ENCODE data around the gene TP53I11. TPM values are rescaled to one million over a fixed set of nuclear protein-coding genes. Genes with fewer than 3 reads are reported as not detected.

TP53I11 gene
- total RNA-seq, 1 experiment from 2014 or later = 46.9 TPM

DNA sequence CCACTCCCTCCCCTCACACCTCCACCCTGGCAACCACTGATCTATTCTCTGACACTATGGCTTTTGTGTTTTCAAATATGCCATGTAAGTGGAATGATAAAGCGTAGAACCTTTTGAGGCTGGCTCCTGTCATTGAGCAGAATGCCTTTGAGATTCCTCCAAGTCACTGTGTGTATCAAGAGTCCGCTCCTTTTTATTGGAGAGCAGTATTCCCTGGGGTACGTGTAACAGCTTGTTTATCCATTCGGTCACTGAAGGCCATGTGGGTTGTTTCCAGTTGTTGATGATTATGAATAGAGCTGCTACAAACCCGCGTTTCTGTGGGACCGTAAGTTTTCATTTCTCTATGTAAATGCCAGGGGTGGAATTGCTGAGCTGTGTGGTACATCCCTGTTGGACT is 10.3 kb downstream of the TP53I11 start:
- no peaks in the 10 kb centered on the region for H4K20me1 ChIP-seq (ENCODE audit: insufficient read depth)
- RAD21 ChIA-PET (ENCODE audit: low non-redundant PET in 1 of 2, low total read pairs in 2 of 2, uncharacterized antibody in 2 of 2, unreplicated experiment in 2 of 2) = no interaction called here

DNA sequence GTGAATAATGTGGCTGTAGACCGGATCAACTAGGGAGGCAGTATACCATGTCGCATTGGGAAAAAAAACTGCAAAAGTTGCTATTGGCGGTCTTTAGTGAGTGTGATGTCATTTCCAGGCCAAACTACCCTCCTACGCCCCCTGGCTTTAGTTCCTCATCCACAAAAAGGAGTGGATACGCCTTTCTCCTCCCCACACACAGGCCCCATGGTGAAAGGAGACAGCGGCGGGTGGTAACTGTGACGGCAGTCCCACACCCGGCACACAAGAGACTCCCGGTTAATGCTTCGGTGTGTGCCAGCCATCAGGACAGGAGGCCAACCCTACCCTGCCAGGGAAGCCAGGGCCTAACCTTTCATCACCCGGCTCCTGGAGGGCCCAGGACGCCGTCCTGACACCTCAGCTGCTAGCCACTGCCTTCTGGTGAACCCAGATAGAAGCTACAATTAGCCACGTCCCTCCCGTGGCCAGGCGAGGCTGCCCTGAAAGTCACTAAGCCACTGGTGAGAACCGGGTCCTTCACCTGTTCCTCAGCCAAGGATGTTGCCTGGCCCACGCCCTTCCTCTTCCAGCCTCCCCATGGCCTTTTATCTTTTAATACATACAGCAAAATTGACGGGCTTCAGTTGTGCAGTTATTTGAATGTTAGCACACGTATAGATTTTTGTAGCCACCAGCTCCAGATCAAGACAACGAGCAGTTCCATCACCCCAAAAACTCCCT is 10.8 kb downstream of the TP53I11 start:
- ATAC-seq (peak; percentile 28; the same call in 1 of the 2 replicates), DNase-seq (ENCODE audit: low read depth, low spot score) (no peak)
- no peak overlapping the region for H3K9ac ChIP-seq (ENCODE audit: low read length)
- no peaks in the 10 kb centered on the region for H4K20me1 ChIP-seq (ENCODE audit: insufficient read depth)
- no peak overlapping the region for H3K27ac ChIP-seq (ENCODE audit: low read depth, low read length)
- no peak overlapping the region for H3K4me3 ChIP-seq (replicated peaks in 1 of 2; ENCODE audit: low read depth in 1 of 2, low read length in 2 of 2)
- no peak overlapping the region for H2AFZ ChIP-seq (ENCODE audit: low read depth, low read length, poor library complexity, severe bottlenecking)
- no peaks in the 10 kb centered on the region for H3K9me3 ChIP-seq (ENCODE audit: control insufficient read depth in 1 of 2, insufficient read depth in 1 of 2, low read depth in 1 of 2, low read length in 2 of 2)
- no peaks in the 10 kb centered on the region for H3K9me2 ChIP-seq (ENCODE audit: insufficient read depth)
- ChIA-PET POLR2A (no interaction called here), CTCF (interaction anchor here (1.3 to 7.0 kb wide), 2 partner anchors 9 to 164 kb away, joined by 5 to 236 read pairs; no protein-coding TSS in a partner anchor), RAD21 (ENCODE audit: low non-redundant PET in 1 of 2, low total read pairs in 2 of 2, uncharacterized antibody in 2 of 2, unreplicated experiment in 2 of 2) (no interaction called here)
- H3K36me3 ChIP-seq (ENCODE audit: control insufficient read depth in 1 of 2, insufficient read depth in 2 of 2, low read length in 2 of 2) = no peaks in the 10 kb centered on the region; a peak in 1 of 4 replicates
- H3K4me2 ChIP-seq (ENCODE audit: low read length) = no peak overlapping the region
- intact Hi-C loops (cut with micrococcal nuclease) = no loop called here
- H3K27me3 ChIP-seq (ENCODE audit: insufficient read depth, low read length) = no peaks in the 10 kb centered on the region
- TF ChIP-seq FOSL1 (IDR thresholded peaks at IDR 0.05; ENCODE audit: low read depth) = no peak
- TF ChIP-seq, protein P1, sequence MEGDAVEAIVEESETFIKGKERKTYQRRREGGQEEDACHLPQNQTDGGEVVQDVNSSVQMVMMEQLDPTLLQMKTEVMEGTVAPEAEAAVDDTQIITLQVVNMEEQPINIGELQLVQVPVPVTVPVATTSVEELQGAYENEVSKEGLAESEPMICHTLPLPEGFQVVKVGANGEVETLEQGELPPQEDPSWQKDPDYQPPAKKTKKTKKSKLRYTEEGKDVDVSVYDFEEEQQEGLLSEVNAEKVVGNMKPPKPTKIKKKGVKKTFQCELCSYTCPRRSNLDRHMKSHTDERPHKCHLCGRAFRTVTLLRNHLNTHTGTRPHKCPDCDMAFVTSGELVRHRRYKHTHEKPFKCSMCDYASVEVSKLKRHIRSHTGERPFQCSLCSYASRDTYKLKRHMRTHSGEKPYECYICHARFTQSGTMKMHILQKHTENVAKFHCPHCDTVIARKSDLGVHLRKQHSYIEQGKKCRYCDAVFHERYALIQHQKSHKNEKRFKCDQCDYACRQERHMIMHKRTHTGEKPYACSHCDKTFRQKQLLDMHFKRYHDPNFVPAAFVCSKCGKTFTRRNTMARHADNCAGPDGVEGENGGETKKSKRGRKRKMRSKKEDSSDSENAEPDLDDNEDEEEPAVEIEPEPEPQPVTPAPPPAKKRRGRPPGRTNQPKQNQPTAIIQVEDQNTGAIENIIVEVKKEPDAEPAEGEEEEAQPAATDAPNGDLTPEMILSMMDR (IDR thresholded peaks at IDR 0.05 in 2 of 3, conservative IDR thresholded peaks at IDR 0.05 in 1 of 3; ENCODE audit: borderline replicate concordance in 1 of 3, insufficient read depth in 1 of 3, low read depth in 2 of 3, low read length in 2 of 3) = peak in 2 of 3 experiments; percentile 40 to 42; a peak in 4 of 6 replicates
- BruUV-seq (replicated peaks) = no TSS peak
- no peaks in the 10 kb centered on the region for H3K4me1 ChIP-seq (ENCODE audit: control insufficient read depth in 1 of 2, insufficient read depth in 2 of 2, low read length in 2 of 2)
- peaks cover under 1% of the 10 kb centered on the region; the same call in 1 of the 2 replicates for H3K79me2 ChIP-seq (ENCODE audit: insufficient read depth, low read length)

More for the DNA sequence above, 10.3 kb downstream of the TP53I11 start:
- Histone ChIP-seq H3K4me1 (ENCODE audit: control insufficient read depth in 1 of 2, insufficient read depth in 2 of 2, low read length in 2 of 2) (no peaks in the 10 kb centered on the region), H3K36me3 (ENCODE audit: control insufficient read depth in 1 of 2, insufficient read depth in 2 of 2, low read length in 2 of 2) (no peaks in the 10 kb centered on the region; a peak in 1 of 4 replicates), H3K4me2 (ENCODE audit: low read length) (no peak overlapping the region), H3K27ac (ENCODE audit: low read depth, low read length) (no peak overlapping the region), H3K27me3 (ENCODE audit: insufficient read depth, low read length) (no peaks in the 10 kb centered on the region), H3K79me2 (ENCODE audit: insufficient read depth, low read length) (peaks cover 4% of the 10 kb centered on the region; the same call in 1 of the 2 replicates), H2AFZ (ENCODE audit: low read depth, low read length, poor library complexity, severe bottlenecking) (no peak overlapping the region), H3K9ac (ENCODE audit: low read length) (no peak overlapping the region), H3K9me2 (ENCODE audit: insufficient read depth) (no peaks in the 10 kb centered on the region), H3K4me3 (replicated peaks in 1 of 2; ENCODE audit: low read depth in 1 of 2, low read length in 2 of 2) (no peak overlapping the region), H3K9me3 (ENCODE audit: control insufficient read depth in 1 of 2, insufficient read depth in 1 of 2, low read depth in 1 of 2, low read length in 2 of 2) (no peaks in the 10 kb centered on the region)
- CTCF ChIA-PET = interaction anchor here (1.3 to 7.0 kb wide), 2 partner anchors 9 to 163 kb away, joined by 5 to 236 read pairs; no protein-coding TSS in a partner anchor
- no TSS peak for BruUV-seq (replicated peaks)
- POLR2A ChIA-PET = no interaction called here
- DNase-seq (ENCODE audit: low read depth, low spot score) (no peak), ATAC-seq (no peak)
- no peak for TF ChIP-seq EZH2 (IDR thresholded peaks at IDR 0.05)
- intact Hi-C loops (cut with micrococcal nuclease) = no loop called here

Data from HCT116 (cell line).